Vagina (tissue), 2 donors: Measurements from ENCODE around the gene PLSCR1.
"Not testable (repeated sequence)": the region's sequence is repeated elsewhere in the genome, so short reads cannot be mapped to it uniquely, and the experiment has no call there.

ENCODE experiments used
- POLR2A ChIP-seq, 2 donors: fragments of 450-650 bp; IDR thresholded peaks; one replicate each; pipeline ENCODE4 v1.6.1; 2017; ENCODE audit warnings: antibody characterized with exemption in 2 of 2, mild to moderate bottlenecking in 2 of 2, moderate library complexity in 2 of 2
- POLR2AphosphoS5 ChIP-seq, 2 donors: sonication (generic); formaldehyde crosslinking; IDR thresholded peaks; one replicate each; pipeline ENCODE4 v1.9.0; 2017; ENCODE audit warnings: antibody characterized with exemption in 2 of 2, mild to moderate bottlenecking in 2 of 2, low read depth in 1 of 2; ENCODE audit not compliant: insufficient read depth in 1 of 2
- TF ChIP-seq, protein P1 (sequence below), 3 experiments: fragments of 450-650 bp in 2 of 3; fragments of 200-600 bp in 1 of 3; sonication (generic) in 1 of 3; IDR thresholded peaks; one replicate each; pipeline ENCODE4 v1.5.1; 2017 to 2019; ENCODE audit warnings: antibody characterized with exemption in 3 of 3, mild to moderate bottlenecking in 2 of 3, moderate library complexity in 2 of 3

DNA sequence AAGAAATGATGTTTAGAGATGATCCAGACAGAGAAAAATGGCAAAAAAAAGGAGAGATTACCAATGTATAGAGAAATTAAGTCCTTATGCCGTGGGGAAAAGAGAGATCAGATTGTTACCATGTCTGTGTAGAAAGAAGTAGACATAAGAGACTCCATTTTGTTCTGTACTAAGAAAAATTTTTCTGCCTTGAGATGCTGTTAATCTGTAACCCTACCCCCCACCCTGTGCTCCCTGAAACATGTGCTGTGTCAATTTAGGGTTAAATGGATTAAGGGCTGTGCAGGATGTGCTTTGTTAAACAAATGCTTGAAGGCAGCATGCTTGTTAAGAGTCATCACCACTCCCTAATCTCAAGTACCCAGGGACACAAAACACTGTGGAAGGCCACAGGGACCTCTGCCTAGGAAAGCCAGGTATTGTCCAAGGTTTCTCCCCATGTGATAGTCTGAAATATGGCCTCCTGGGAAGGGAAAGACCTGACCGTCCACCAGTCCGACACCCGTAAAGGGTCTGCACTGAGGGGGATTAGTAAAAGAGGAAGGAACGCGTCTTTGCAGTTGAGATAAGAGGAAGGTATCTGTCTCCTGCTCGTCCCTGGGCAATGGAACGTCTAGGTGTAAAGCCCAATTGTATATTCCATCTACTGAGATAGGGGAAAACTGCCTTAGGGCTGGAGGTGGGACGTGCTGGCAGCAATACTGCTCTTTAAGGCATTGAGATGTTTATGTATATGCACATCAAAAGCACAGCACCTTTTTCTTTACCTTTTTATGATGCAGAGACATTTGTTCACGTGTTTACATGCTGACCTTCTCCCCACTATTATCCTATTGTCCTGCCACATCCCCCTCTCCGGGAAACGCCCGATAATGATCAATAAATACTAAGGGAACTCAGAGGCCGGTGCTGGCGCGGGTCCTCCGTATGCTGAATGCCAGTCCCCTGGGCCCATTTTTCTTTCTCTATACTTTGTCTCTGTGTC lies 21.9 kb downstream of the PLSCR1 start:
- TF ChIP-seq POLR2AphosphoS5 (IDR thresholded peaks at IDR 0.05; ENCODE audit: insufficient read depth in 1 of 2, low read depth in 1 of 2); POLR2A (IDR thresholded peaks at IDR 0.05): not testable (repeated sequence)
- TF ChIP-seq, protein P1, sequence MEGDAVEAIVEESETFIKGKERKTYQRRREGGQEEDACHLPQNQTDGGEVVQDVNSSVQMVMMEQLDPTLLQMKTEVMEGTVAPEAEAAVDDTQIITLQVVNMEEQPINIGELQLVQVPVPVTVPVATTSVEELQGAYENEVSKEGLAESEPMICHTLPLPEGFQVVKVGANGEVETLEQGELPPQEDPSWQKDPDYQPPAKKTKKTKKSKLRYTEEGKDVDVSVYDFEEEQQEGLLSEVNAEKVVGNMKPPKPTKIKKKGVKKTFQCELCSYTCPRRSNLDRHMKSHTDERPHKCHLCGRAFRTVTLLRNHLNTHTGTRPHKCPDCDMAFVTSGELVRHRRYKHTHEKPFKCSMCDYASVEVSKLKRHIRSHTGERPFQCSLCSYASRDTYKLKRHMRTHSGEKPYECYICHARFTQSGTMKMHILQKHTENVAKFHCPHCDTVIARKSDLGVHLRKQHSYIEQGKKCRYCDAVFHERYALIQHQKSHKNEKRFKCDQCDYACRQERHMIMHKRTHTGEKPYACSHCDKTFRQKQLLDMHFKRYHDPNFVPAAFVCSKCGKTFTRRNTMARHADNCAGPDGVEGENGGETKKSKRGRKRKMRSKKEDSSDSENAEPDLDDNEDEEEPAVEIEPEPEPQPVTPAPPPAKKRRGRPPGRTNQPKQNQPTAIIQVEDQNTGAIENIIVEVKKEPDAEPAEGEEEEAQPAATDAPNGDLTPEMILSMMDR (IDR thresholded peaks at IDR 0.05): not testable (repeated sequence)
